ENCODE measurements around the gene PARD6G.

GRCh38 chr18:80173060-80173459 is 74.3 kb downstream of the PARD6G start:
- TF ChIP-seq CTCF (conservative IDR thresholded peaks at IDR 0.05) (no peak), EZH2 (IDR thresholded peaks at IDR 0.05; ENCODE audit: low read depth) (no peak)
